PC-3 (cell line): ENCODE measurements around the gene TMC7. TPM values are rescaled to one million over a fixed set of nuclear protein-coding genes. Genes with fewer than 3 reads are reported as not detected.

Source experiments
- ATAC-seq: fragments of 200-7000 bp; cut with Tn5 transposase; 2 replicates; pipeline ENCODE4 v1.9.1; 2020; ENCODE audit warnings: mild to moderate bottlenecking, moderate library complexity
- BruUV-seq: library from RNA; stranded (reverse); fragments of 400-500 nt; replicated peaks from 2 replicates; lab custom pipeline; 2021; lab: Mats Ljungman, UMichigan
- CTCF ChIA-PET: fragments of 300-600 bp; sonication (Branson Sonifier 250); formaldehyde crosslinking; loops from one replicate; lab custom pipeline; 2022; ENCODE audit warnings: antibody characterized with exemption; lab: Charles Lee
- POLR2A ChIA-PET: fragments of 300-600 bp; sonication (Branson Sonifier 250); formaldehyde crosslinking; loops from one replicate; lab custom pipeline; 2022; ENCODE audit warnings: antibody characterized with exemption; ENCODE audit not compliant: unreplicated experiment; lab: Charles Lee
- DNase-seq: peaks from one replicate; pipeline ENCODE4 v3.0.0-alpha.2; 2015
- H2AFZ ChIP-seq: fragments of 300-600 bp; sonication (generic); 2 replicates; pipeline ENCODE4 v1.6.0; 2016; ENCODE audit warnings: antibody characterized with exemption, low read length
- H3F3A ChIP-seq: fragments of 300-600 bp; sonication (generic); one replicate; pipeline ENCODE4 v1.6.0; 2017; ENCODE audit warnings: antibody characterized with exemption, low read length, control low read depth, mild to moderate bottlenecking; ENCODE audit not compliant: unreplicated experiment
- H3K27ac ChIP-seq: fragments of 300-600 bp; sonication (generic); 2 replicates; pipeline ENCODE4 v1.5.1; 2016; ENCODE audit warnings: mild to moderate bottlenecking, low read length
- H3K27me3 ChIP-seq: fragments of 300-600 bp; sonication (generic); 2 replicates; pipeline ENCODE4 v1.6.1; 2016; ENCODE audit warnings: low read length, mixed read lengths
- H3K36me3 ChIP-seq: fragments of 300-600 bp; sonication (generic); 2 replicates; pipeline ENCODE4 v1.6.1; 2016; ENCODE audit warnings: low read depth, mixed run types, low read length, mixed read lengths
- H3K4me1 ChIP-seq: fragments of 300-600 bp; sonication (generic); 2 replicates; pipeline ENCODE4 v1.5.1; 2016; ENCODE audit warnings: low read length; ENCODE audit not compliant: insufficient read depth
- H3K4me2 ChIP-seq: fragments of 300-600 bp; sonication (generic); 2 replicates; pipeline ENCODE4 v1.6.0; 2016; ENCODE audit warnings: low read length
- H3K4me3 ChIP-seq: fragments of 300-600 bp; sonication (generic); 2 replicates; pipeline ENCODE4 v1.5.1; 2016; ENCODE audit warnings: mild to moderate bottlenecking, low read length, mixed read lengths
- H3K79me2 ChIP-seq: fragments of 300-600 bp; sonication (generic); 2 replicates; pipeline ENCODE4 v1.6.1; 2017; ENCODE audit warnings: low read length, mixed read lengths
- H3K9ac ChIP-seq: fragments of 300-600 bp; sonication (generic); 2 replicates; pipeline ENCODE4 v1.6.0; 2016; ENCODE audit warnings: mild to moderate bottlenecking, low read length
- H3K9me2 ChIP-seq: fragments of 300-600 bp; sonication (generic); replicated peaks from 2 replicates; pipeline ENCODE4 v1.6.1; 2016; ENCODE audit warnings: mixed run types, low read length, mixed read lengths
- H3K9me3 ChIP-seq: fragments of 300-600 bp; sonication (generic); 2 replicates; pipeline ENCODE4 v1.6.1; 2016; ENCODE audit warnings: low read length, mixed read lengths
- H4K20me1 ChIP-seq: fragments of 300-600 bp; sonication (generic); 2 replicates; pipeline ENCODE4 v1.6.1; 2016; ENCODE audit warnings: low read length, mixed read lengths
- CTCF ChIP-seq: fragments of 300-600 bp; sonication (generic); conservative IDR thresholded peaks from 2 replicates; pipeline ENCODE4 v1.5.1; 2017; ENCODE audit warnings: antibody characterized with exemption, low read depth, mild to moderate bottlenecking, low read length
- EZH2 ChIP-seq: fragments of 300-600 bp; sonication (generic); IDR thresholded peaks from one replicate; pipeline ENCODE4 v1.6.1; 2017; ENCODE audit warnings: antibody characterized with exemption, mild to moderate bottlenecking, low read length; ENCODE audit not compliant: unreplicated experiment
- EZH2phosphoT487 ChIP-seq: fragments of 300-600 bp; sonication (generic); IDR thresholded peaks from 2 replicates; pipeline ENCODE4 v1.6.1; 2018; ENCODE audit warnings: mild to moderate bottlenecking, antibody characterized with exemption, low read length, borderline replicate concordance
- intact Hi-C: fragments of 100-400 bp; cut with micrococcal nuclease; formaldehyde crosslinking; loops from 2 replicates; pipeline ENCODE4 v1.9.0; 2023
- total RNA-seq: library from RNA; depleted of rRNA; stranded (reverse); fragments of >200 nt; gene quantifications from 2 replicates; pipeline ENCODE4 v1.2.3, GENCODE V29; 2014

The TMC7 gene
- total RNA-seq, 1 experiment from 2014 or later = 5.3 TPM

- H3K27ac ChIP-seq = no peak overlapping the region; the same call in 1 of the 2 replicates
- H3K4me2 ChIP-seq = no peak overlapping the region
- POLR2A ChIA-PET = no interaction called here
- no peak overlapping the region for H3K4me3 ChIP-seq
- DNase-seq = no peak
- no TSS peak for BruUV-seq
- no peak overlapping the region for H3K9ac ChIP-seq
- no peak for ATAC-seq
- no peaks in the 10 kb centered on the region for H4K20me1 ChIP-seq
- H3K9me2 ChIP-seq = no peaks in the 10 kb centered on the region
- no peaks in the 10 kb centered on the region for H3K27me3 ChIP-seq
- TF ChIP-seq EZH2phosphoT487 = no peak
- TF ChIP-seq EZH2 = no peak
- no peak for TF ChIP-seq CTCF
- H3K4me1 ChIP-seq = peaks cover 30% of the 10 kb centered on the region
- no peaks in the 10 kb centered on the region for H3K79me2 ChIP-seq
- no peaks in the 10 kb centered on the region for H3K9me3 ChIP-seq
- H3K36me3 ChIP-seq = no peaks in the 10 kb centered on the region
- CTCF ChIA-PET = no interaction called here
- H2AFZ ChIP-seq = no peak overlapping the region
- H3F3A ChIP-seq = no peaks in the 10 kb centered on the region
- intact Hi-C loops = no loop called here
Observed at GRCh38 chr16:19106625-19107020, 122.9 kb downstream of the TMC7 start.

GRCh38 chr16:19108409-19109287, 124.9 kb downstream of the TMC7 start:
- no peak overlapping the region for H2AFZ ChIP-seq
- 0 out of 2 replicates have a peak, but pooled peaks cover 3% of the 10 kb centered on the region for H3K79me2 ChIP-seq
- H3K9ac ChIP-seq = peak overlapping the region; percentile 16; the same call in 1 of the 2 replicates
- H3K4me3 ChIP-seq = no peak overlapping the region
- H4K20me1 ChIP-seq = no peaks in the 10 kb centered on the region
- no peaks in the 10 kb centered on the region for H3K36me3 ChIP-seq
- peak overlapping the region; percentile 80 for H3K27ac ChIP-seq
- TF ChIP-seq EZH2phosphoT487 (no peak), CTCF (no peak), EZH2 (no peak)
- ChIA-PET POLR2A (no interaction called here), CTCF (no interaction called here)
- H3K4me1 ChIP-seq = peaks cover 26% of the 10 kb centered on the region
- H3K9me2 ChIP-seq = no peaks in the 10 kb centered on the region
- ATAC-seq = no peak; the same call in 1 of the 2 replicates
- no peaks in the 10 kb centered on the region for H3F3A ChIP-seq
- BruUV-seq = no TSS peak
- no peak overlapping the region for H3K4me2 ChIP-seq
- peak; percentile 32 for DNase-seq
- intact Hi-C loops = no loop called here
- no peaks in the 10 kb centered on the region for H3K27me3 ChIP-seq
- no peaks in the 10 kb centered on the region for H3K9me3 ChIP-seq

GRCh38 chr16:19109288-19109664, 125.5 kb downstream of the TMC7 start:
- Histone ChIP-seq H3K36me3 (no peaks in the 10 kb centered on the region), H3K79me2 (peaks cover 5% of the 10 kb centered on the region), H3K4me1 (peaks cover 26% of the 10 kb centered on the region), H3K9me3 (no peaks in the 10 kb centered on the region), H3K4me3 (no peak overlapping the region), H3K27ac (no peak overlapping the region), H3K9me2 (no peaks in the 10 kb centered on the region), H3K9ac (no peak overlapping the region), H3K27me3 (no peaks in the 10 kb centered on the region), H3K4me2 (no peak overlapping the region), H4K20me1 (no peaks in the 10 kb centered on the region), H3F3A (no peaks in the 10 kb centered on the region), H2AFZ (no peak overlapping the region)
- POLR2A ChIA-PET = no interaction called here
- DNase-seq = no peak
- CTCF ChIA-PET = no interaction called here
- TF ChIP-seq CTCF (no peak), EZH2 (no peak), EZH2phosphoT487 (no peak)
- intact Hi-C loops = no loop called here
- no peak for ATAC-seq
- no TSS peak for BruUV-seq
